SU-DHL-6 (cell line): Measurements from ENCODE around the gene SDK1.

Experiments used
- H2AFZ ChIP-seq: fragments of 200-600 bp; sonication (generic); 2 replicates; pipeline ENCODE4 v1.6.1; 2014; ENCODE audit warnings: low read depth, mild to moderate bottlenecking, moderate library complexity, mixed read lengths, antibody characterized with exemption, low read length; ENCODE audit not compliant: severe bottlenecking
- H3F3A ChIP-seq: fragments of 200-600 bp; shearing (Covaris generic); 2 replicates; pipeline ENCODE4 v1.6.0; 2016; ENCODE audit warnings: antibody characterized with exemption, mild to moderate bottlenecking; ENCODE audit not compliant: insufficient read depth
- H3K27ac ChIP-seq: fragments of 200-600 bp; sonication (generic); 2 replicates; pipeline ENCODE4 v1.5.1; 2016; ENCODE audit warnings: low read depth, mild to moderate bottlenecking, low read length, moderate library complexity, mixed read lengths
- H3K27me3 ChIP-seq: fragments of 200-600 bp; sonication (generic), shearing (Covaris generic); 2 replicates; pipeline ENCODE4 v1.6.0; 2014; ENCODE audit warnings: mild to moderate bottlenecking, low read length
- H3K36me3 ChIP-seq: fragments of 200-600 bp; sonication (generic); 2 replicates; pipeline ENCODE4 v1.6.1; 2014; ENCODE audit warnings: mild to moderate bottlenecking, low read length, mixed read lengths
- H3K4me2 ChIP-seq: fragments of 300-600, 200-600 bp; shearing (Covaris generic), sonication (generic); 2 replicates; pipeline ENCODE4 v1.6.0; 2014; ENCODE audit warnings: low read length, low read depth, mild to moderate bottlenecking; ENCODE audit not compliant: poor library complexity, severe bottlenecking
- H3K4me3 ChIP-seq: fragments of 200-600 bp; sonication (generic); 2 replicates; pipeline ENCODE4 v1.5.1; 2014; ENCODE audit warnings: antibody characterized with exemption, low read length, mild to moderate bottlenecking, mixed read lengths; ENCODE audit not compliant: insufficient read depth, poor library complexity, severe bottlenecking
- H3K79me2 ChIP-seq: fragments of 200-600 bp; sonication (generic); 2 replicates; pipeline ENCODE4 v1.6.1; 2014; ENCODE audit warnings: mild to moderate bottlenecking, low read length, moderate library complexity; ENCODE audit not compliant: insufficient read depth
- H3K9ac ChIP-seq: fragments of 200-600 bp; sonication (generic); 2 replicates; pipeline ENCODE4 v1.7.0; 2014; ENCODE audit warnings: mild to moderate bottlenecking, low read length
- H3K9me2 ChIP-seq: fragments of 200-600 bp; sonication (generic); replicated peaks from 2 replicates; pipeline ENCODE4 v1.6.1; 2014; ENCODE audit warnings: low read length; ENCODE audit not compliant: insufficient read depth
- H3K9me3 ChIP-seq: fragments of 200-600 bp; sonication (generic); 2 replicates; pipeline ENCODE4 v1.6.1; 2014; ENCODE audit warnings: low read length, mixed read lengths; ENCODE audit not compliant: insufficient read depth
- H4K20me1 ChIP-seq: fragments of 200-600 bp; sonication (generic); 2 replicates; pipeline ENCODE4 v1.6.1; 2014; ENCODE audit warnings: low read depth, mild to moderate bottlenecking, antibody characterized with exemption, low read length, moderate library complexity, mixed read lengths
- CTCF ChIP-seq: fragments of 200-600 bp; sonication (generic); IDR thresholded peaks from one replicate; pipeline ENCODE4 v1.5.1; 2017; ENCODE audit warnings: antibody characterized with exemption, mild to moderate bottlenecking, low read length, moderate library complexity; ENCODE audit not compliant: insufficient read depth, poor library complexity, severe bottlenecking
- EZH2phosphoT487 ChIP-seq: fragments of 200-600 bp; sonication (generic), shearing (Covaris generic); conservative IDR thresholded peaks from 2 replicates; pipeline ENCODE4 v1.6.1; 2018; ENCODE audit warnings: mild to moderate bottlenecking, antibody characterized with exemption, low read length, moderate library complexity, mixed read lengths

Gene SDK1

GRCh38 chr7:4049202-4049601 lies 748.1 kb downstream of the SDK1 start:
- H3K36me3 ChIP-seq, result no peaks in the 10 kb centered on the region
- H3K27ac ChIP-seq, result no peak overlapping the region
- no peak overlapping the region for H3K4me2 ChIP-seq
- no peaks in the 10 kb centered on the region for H3F3A ChIP-seq
- no peaks in the 10 kb centered on the region for H3K27me3 ChIP-seq
- H3K79me2 ChIP-seq, result no peaks in the 10 kb centered on the region
- no peak overlapping the region for H2AFZ ChIP-seq
- no peaks in the 10 kb centered on the region for H3K9me3 ChIP-seq
- H3K9ac ChIP-seq, result no peak overlapping the region
- H4K20me1 ChIP-seq, result no peaks in the 10 kb centered on the region
- H3K4me3 ChIP-seq, result no peak overlapping the region
- no peak for TF ChIP-seq EZH2phosphoT487
- TF ChIP-seq CTCF, result no peak
- H3K9me2 ChIP-seq, result no peaks in the 10 kb centered on the region

- H3F3A ChIP-seq, result no peaks in the 10 kb centered on the region
- no peaks in the 10 kb centered on the region for H3K27me3 ChIP-seq
- H3K4me3 ChIP-seq, result no peak overlapping the region
- no peaks in the 10 kb centered on the region for H3K79me2 ChIP-seq
- H4K20me1 ChIP-seq, result no peaks in the 10 kb centered on the region
- no peaks in the 10 kb centered on the region for H3K36me3 ChIP-seq
- no peak overlapping the region for H2AFZ ChIP-seq
- no peak overlapping the region for H3K27ac ChIP-seq
- no peaks in the 10 kb centered on the region for H3K9me2 ChIP-seq
- no peak overlapping the region for H3K4me2 ChIP-seq
- no peak overlapping the region for H3K9ac ChIP-seq
- no peaks in the 10 kb centered on the region for H3K9me3 ChIP-seq
- TF ChIP-seq CTCF, result no peak
- no peak for TF ChIP-seq EZH2phosphoT487
Observed at GRCh38 chr7:4050126-4050660, 749.1 kb downstream of the SDK1 start.

- Histone ChIP-seq H2AFZ (no peak overlapping the region), H3K27me3 (no peaks in the 10 kb centered on the region), H3F3A (no peaks in the 10 kb centered on the region), H3K4me3 (no peak overlapping the region), H3K9me3 (no peaks in the 10 kb centered on the region), H3K79me2 (no peaks in the 10 kb centered on the region), H3K27ac (no peak overlapping the region), H3K36me3 (no peaks in the 10 kb centered on the region), H3K9me2 (no peaks in the 10 kb centered on the region), H4K20me1 (no peaks in the 10 kb centered on the region), H3K9ac (no peak overlapping the region), H3K4me2 (no peak overlapping the region)
- no peak for TF ChIP-seq CTCF
Observed at GRCh38 chr7:4051696-4052095, 750.6 kb downstream of the SDK1 start.

GRCh38 chr7:4052130-4052529 lies 751.1 kb downstream of the SDK1 start:
- H4K20me1 ChIP-seq, result no peaks in the 10 kb centered on the region
- no peak overlapping the region for H2AFZ ChIP-seq
- no peaks in the 10 kb centered on the region for H3F3A ChIP-seq
- H3K36me3 ChIP-seq, result no peaks in the 10 kb centered on the region
- H3K9me2 ChIP-seq, result no peaks in the 10 kb centered on the region
- H3K4me3 ChIP-seq, result no peak overlapping the region
- H3K27ac ChIP-seq, result no peak overlapping the region
- no peak overlapping the region for H3K9ac ChIP-seq
- no peaks in the 10 kb centered on the region for H3K27me3 ChIP-seq
- no peaks in the 10 kb centered on the region for H3K79me2 ChIP-seq
- no peak overlapping the region for H3K4me2 ChIP-seq
- no peaks in the 10 kb centered on the region for H3K9me3 ChIP-seq
- TF ChIP-seq EZH2phosphoT487 (no peak), CTCF (no peak)
